Nephron (organoid): ENCODE measurements around the gene FOSL2.

Experiments
- H3K27ac Mint-ChIP-seq, 3 experiments: 2 replicates each; pipeline ENCODE4 v1.8.0; 2020; ENCODE audit warnings: mixed read lengths in 3 of 3, mild to moderate bottlenecking in 2 of 3, moderate library complexity in 1 of 3
- H3K27me3 Mint-ChIP-seq: 2 replicates; pipeline ENCODE4 v1.8.0; 2021; ENCODE audit warnings: low read depth, mild to moderate bottlenecking, moderate library complexity, mixed read lengths
- H3K36me3 Mint-ChIP-seq: 2 replicates; pipeline ENCODE4 v1.8.0; 2020; ENCODE audit warnings: low read depth, mixed read lengths
- H3K4me1 Mint-ChIP-seq: 2 replicates; pipeline ENCODE4 v1.8.0; 2020; ENCODE audit warnings: mixed read lengths
- H3K4me3 Mint-ChIP-seq, 3 experiments: 2 replicates each; pipeline ENCODE4 v1.8.0; 2020; ENCODE audit warnings: mild to moderate bottlenecking in 3 of 3, mixed read lengths in 3 of 3, moderate library complexity in 2 of 3
- H3K9me3 Mint-ChIP-seq: 2 replicates; pipeline ENCODE4 v1.8.0; 2020; ENCODE audit warnings: mixed read lengths
- CTCF ChIP-seq, 3 experiments: fragments of 200-600 bp; sonication (generic); IDR thresholded peaks; one replicate each; pipeline ENCODE4 v1.5.0; 2021; ENCODE audit warnings: antibody characterized with exemption in 3 of 3; ENCODE audit not compliant: unreplicated experiment in 3 of 3

The FOSL2 gene

GRCh38 chr2:28407976-28408690 lies 15.5 kb downstream of the FOSL2 start:
- H3K27me3 Mint-ChIP-seq: no peaks in the 10 kb centered on the region
- peaks cover 45% of the 10 kb centered on the region for H3K36me3 Mint-ChIP-seq
- no peaks in the 10 kb centered on the region for H3K9me3 Mint-ChIP-seq
- H3K4me3 Mint-ChIP-seq: no peak overlapping the region
- no peak overlapping the region for H3K27ac Mint-ChIP-seq
- peaks cover 3% of the 10 kb centered on the region for H3K4me1 Mint-ChIP-seq
- no peak for TF ChIP-seq CTCF (IDR thresholded peaks at IDR 0.05; ENCODE audit: unreplicated experiment in 3 of 3)

GRCh38 chr2:28408764-28409599 lies 16.3 kb downstream of the FOSL2 start:
- H3K36me3 Mint-ChIP-seq: peaks cover 48% of the 10 kb centered on the region
- peaks cover 6% of the 10 kb centered on the region for H3K4me1 Mint-ChIP-seq
- H3K9me3 Mint-ChIP-seq: no peaks in the 10 kb centered on the region
- no peaks in the 10 kb centered on the region for H3K27me3 Mint-ChIP-seq
- no peak for TF ChIP-seq CTCF (IDR thresholded peaks at IDR 0.05; ENCODE audit: unreplicated experiment in 3 of 3)
- H3K27ac Mint-ChIP-seq: no peak overlapping the region
- H3K4me3 Mint-ChIP-seq: no peak overlapping the region

- peaks cover 19% of the 10 kb centered on the region for H3K4me1 Mint-ChIP-seq
- TF ChIP-seq CTCF (IDR thresholded peaks at IDR 0.05; ENCODE audit: unreplicated experiment in 3 of 3): no peak
- H3K9me3 Mint-ChIP-seq: no peaks in the 10 kb centered on the region
- H3K4me3 Mint-ChIP-seq: no peak overlapping the region
- H3K27ac Mint-ChIP-seq: no peak overlapping the region
- H3K36me3 Mint-ChIP-seq: peaks cover 45% of the 10 kb centered on the region
- H3K27me3 Mint-ChIP-seq: no peaks in the 10 kb centered on the region
Observed at GRCh38 chr2:28411166-28411755, 18.6 kb downstream of the FOSL2 start.

- Mint-ChIP-seq H3K27me3 (no peaks in the 10 kb centered on the region), H3K4me1 (peaks cover 19% of the 10 kb centered on the region), H3K9me3 (no peaks in the 10 kb centered on the region), H3K27ac (no peak overlapping the region), H3K4me3 (no peak overlapping the region), H3K36me3 (peaks cover 43% of the 10 kb centered on the region)
- no peak for TF ChIP-seq CTCF (IDR thresholded peaks at IDR 0.05; ENCODE audit: unreplicated experiment in 3 of 3)
Observed at GRCh38 chr2:28411956-28412609, 19.4 kb downstream of the FOSL2 start.

GRCh38 chr2:28412625-28413151 lies 20.0 kb downstream of the FOSL2 start:
- Mint-ChIP-seq H3K27me3 (no peaks in the 10 kb centered on the region), H3K4me1 (peaks cover 19% of the 10 kb centered on the region), H3K27ac (no peak overlapping the region), H3K4me3 (no peak overlapping the region), H3K9me3 (no peaks in the 10 kb centered on the region), H3K36me3 (peaks cover 40% of the 10 kb centered on the region)
- no peak for TF ChIP-seq CTCF (IDR thresholded peaks at IDR 0.05; ENCODE audit: unreplicated experiment in 3 of 3)
